Upper lobe of right lung (tissue), 1 donor: ENCODE data around the gene CT83. TPM values are rescaled to one million over a fixed set of nuclear protein-coding genes. Genes with fewer than 3 reads are reported as not detected.

ENCODE experiments used
- ATAC-seq: fragments of 200-7000 bp; cut with Tn5 transposase; one replicate; pipeline ENCODE4 v1.9.1; 2020; ENCODE audit warnings: mild to moderate bottlenecking, moderate library complexity
- DNase-seq: peaks from one replicate; pipeline ENCODE4 v3.0.0-alpha.2; 2020
- H3K27ac ChIP-seq: fragments of 200-600 bp; one replicate; pipeline ENCODE4 v1.8.0; 2022
- H3K27me3 ChIP-seq: fragments of 200-600 bp; one replicate; pipeline ENCODE4 v1.8.0; 2022; ENCODE audit warnings: mild to moderate bottlenecking
- H3K36me3 ChIP-seq: fragments of 200-600 bp; one replicate; pipeline ENCODE4 v1.8.0; 2022
- H3K4me1 ChIP-seq: fragments of 200-600 bp; one replicate; pipeline ENCODE4 v1.8.0; 2022
- H3K4me3 ChIP-seq: fragments of 200-600 bp; one replicate; pipeline ENCODE4 v1.8.0; 2022; ENCODE audit warnings: mild to moderate bottlenecking
- H3K9me3 ChIP-seq: fragments of 200-600 bp; one replicate; pipeline ENCODE4 v1.8.0; 2022
- intact Hi-C: fragments of 100-400 bp; cut with DNase I; formaldehyde crosslinking; loops from one replicate; pipeline ENCODE4 v1.11.0; 2022
- total RNA-seq: library from RNA; stranded (reverse); fragmentation: NEBNext Ultra II Directional; extraction: Animal tissue kit (Norgen Biotek cat#: 25700); gene quantifications from one replicate; pipeline ENCODE4 v1.2.1, GENCODE V29; 2021
- TF ChIP-seq, protein P1 (sequence below): fragments of 200-600 bp; IDR thresholded peaks from one replicate; pipeline ENCODE4 v1.8.0; 2022; ENCODE audit warnings: antibody characterized with exemption
- donor health status: DM: no; HTN: yes; CAD: no; lungs with severe emphysema.

The CT83 gene
- total RNA-seq, 1 donor from 2014 or later, result not detected

DNA sequence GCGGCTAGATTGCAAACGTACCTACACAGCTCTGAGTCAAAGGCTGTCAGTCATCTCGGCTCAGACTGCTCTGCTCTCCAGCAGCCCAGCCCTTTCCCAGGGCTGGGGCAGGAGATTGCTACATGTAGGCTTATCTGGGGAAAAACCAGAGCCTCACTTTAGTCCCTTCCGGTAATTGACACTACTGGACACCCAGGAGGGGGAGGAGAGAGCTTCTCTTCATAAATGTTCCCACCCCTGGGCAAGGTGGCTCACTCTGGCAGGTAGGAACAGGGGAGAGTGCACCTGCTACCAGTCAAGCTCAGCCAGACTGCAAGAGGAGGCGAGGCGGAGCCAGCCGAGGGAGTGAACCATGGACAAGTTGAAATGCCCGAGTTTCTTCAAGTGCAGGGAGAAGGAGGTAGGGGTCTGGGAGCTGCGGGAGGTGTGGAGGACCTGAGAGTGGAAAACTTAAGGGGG, 26.4 kb downstream of the CT83 start, which contains the start of gene SLC6A14:
Gene SLC6A14, plus strand, starts transcription at position 249 of the 459 bp plus-strand sequence. Its CDS starts 104 bp downstream, at position 353.
- intact Hi-C loops, result no loop called here
- TF ChIP-seq, protein P1, sequence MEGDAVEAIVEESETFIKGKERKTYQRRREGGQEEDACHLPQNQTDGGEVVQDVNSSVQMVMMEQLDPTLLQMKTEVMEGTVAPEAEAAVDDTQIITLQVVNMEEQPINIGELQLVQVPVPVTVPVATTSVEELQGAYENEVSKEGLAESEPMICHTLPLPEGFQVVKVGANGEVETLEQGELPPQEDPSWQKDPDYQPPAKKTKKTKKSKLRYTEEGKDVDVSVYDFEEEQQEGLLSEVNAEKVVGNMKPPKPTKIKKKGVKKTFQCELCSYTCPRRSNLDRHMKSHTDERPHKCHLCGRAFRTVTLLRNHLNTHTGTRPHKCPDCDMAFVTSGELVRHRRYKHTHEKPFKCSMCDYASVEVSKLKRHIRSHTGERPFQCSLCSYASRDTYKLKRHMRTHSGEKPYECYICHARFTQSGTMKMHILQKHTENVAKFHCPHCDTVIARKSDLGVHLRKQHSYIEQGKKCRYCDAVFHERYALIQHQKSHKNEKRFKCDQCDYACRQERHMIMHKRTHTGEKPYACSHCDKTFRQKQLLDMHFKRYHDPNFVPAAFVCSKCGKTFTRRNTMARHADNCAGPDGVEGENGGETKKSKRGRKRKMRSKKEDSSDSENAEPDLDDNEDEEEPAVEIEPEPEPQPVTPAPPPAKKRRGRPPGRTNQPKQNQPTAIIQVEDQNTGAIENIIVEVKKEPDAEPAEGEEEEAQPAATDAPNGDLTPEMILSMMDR, result no peak
- Histone ChIP-seq H3K4me3 (peak within 1 kb of the TSS; percentile 36), H3K9me3 (no peaks in the 10 kb centered on the region), H3K27me3 (no peaks in the 10 kb centered on the region), H3K27ac (no peak within 1 kb of the TSS), H3K36me3 (no peaks in the 10 kb centered on the region), H3K4me1 (no peaks in the 10 kb centered on the region)
- DNase-seq, result peak; percentile 78
- ATAC-seq, result peak; percentile 96

DNA sequence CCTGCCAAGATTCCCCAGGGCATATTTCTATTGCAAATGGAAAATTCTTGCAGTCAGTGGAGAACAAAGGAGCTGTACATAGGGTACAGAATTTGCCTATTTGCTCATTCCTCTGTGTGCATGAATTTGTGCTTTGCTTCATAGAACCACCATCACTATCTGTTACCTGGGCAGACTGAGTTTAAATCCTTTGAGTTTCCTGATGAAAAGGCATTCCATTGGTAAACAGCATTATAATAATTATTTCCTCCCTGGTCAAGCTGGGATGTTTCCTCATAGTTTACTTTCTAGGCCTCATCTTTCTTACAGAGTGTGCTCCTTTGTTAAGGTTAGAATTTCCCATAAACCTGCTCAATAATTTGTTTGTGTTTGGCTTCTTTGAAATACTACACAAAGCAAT, 27.2 kb downstream of the CT83 start:
- H3K9me3 ChIP-seq, result no peaks in the 10 kb centered on the region
- ATAC-seq (no peak), DNase-seq (no peak)
- TF ChIP-seq, protein P1, result no peak
- H3K27ac ChIP-seq, result no peak overlapping the region
- H3K4me1 ChIP-seq, result no peaks in the 10 kb centered on the region
- no peaks in the 10 kb centered on the region for H3K27me3 ChIP-seq
- H3K36me3 ChIP-seq, result no peaks in the 10 kb centered on the region
- intact Hi-C loops, result no loop called here
- no peak overlapping the region for H3K4me3 ChIP-seq

DNA sequence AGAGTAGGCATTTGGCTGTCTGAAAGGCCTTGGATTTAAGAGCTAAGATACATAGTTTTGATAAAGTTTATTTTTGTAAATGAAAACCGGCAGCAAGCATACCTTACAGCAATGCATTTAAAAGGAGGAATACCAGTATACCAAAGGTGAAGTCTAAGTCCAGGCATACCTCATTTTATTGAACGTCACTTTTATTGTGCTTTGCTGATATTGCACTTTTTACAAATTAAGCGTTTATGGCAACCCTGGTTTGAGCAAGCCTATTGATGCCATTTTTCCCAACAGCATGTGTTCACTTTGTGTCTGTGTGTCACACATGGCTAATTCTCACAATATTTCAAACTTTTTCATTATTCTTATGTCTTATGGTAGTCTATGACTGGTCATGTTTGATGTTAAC, 34.8 kb downstream of the CT83 start:
- no peaks in the 10 kb centered on the region for H3K27me3 ChIP-seq
- no peak for ATAC-seq
- DNase-seq, result no peak
- no peaks in the 10 kb centered on the region for H3K9me3 ChIP-seq
- intact Hi-C loops, result no loop called here
- H3K36me3 ChIP-seq, result no peaks in the 10 kb centered on the region
- H3K27ac ChIP-seq, result no peak overlapping the region
- H3K4me1 ChIP-seq, result no peaks in the 10 kb centered on the region
- H3K4me3 ChIP-seq, result no peak overlapping the region
- TF ChIP-seq, protein P1, result no peak

DNA sequence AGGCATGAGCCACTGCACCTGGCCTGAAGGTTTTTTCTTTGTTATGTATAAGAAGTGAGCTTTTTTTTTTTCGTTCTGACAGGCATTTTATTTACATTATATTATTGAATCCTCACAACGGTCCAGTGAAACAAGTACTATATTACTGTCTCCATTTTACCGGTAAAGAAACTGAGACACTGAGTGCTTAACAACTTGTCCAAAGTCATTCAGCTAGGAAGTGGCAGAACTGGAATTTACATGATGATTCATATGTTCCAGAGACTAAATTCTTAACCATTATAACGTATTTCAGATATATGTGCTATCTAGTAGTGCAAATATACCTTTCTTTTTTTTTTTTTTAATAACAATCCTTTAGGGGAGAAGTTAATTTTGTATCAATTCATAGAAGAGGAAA, 44.8 kb downstream of the CT83 start:
- intact Hi-C loops, result no loop called here
- Histone ChIP-seq H3K4me1 (no peaks in the 10 kb centered on the region), H3K27me3 (no peaks in the 10 kb centered on the region), H3K4me3 (no peak overlapping the region), H3K27ac (no peak overlapping the region), H3K9me3 (no peaks in the 10 kb centered on the region), H3K36me3 (no peaks in the 10 kb centered on the region)
- ATAC-seq (no peak), DNase-seq (no peak)
- TF ChIP-seq, protein P1, result no peak

DNA sequence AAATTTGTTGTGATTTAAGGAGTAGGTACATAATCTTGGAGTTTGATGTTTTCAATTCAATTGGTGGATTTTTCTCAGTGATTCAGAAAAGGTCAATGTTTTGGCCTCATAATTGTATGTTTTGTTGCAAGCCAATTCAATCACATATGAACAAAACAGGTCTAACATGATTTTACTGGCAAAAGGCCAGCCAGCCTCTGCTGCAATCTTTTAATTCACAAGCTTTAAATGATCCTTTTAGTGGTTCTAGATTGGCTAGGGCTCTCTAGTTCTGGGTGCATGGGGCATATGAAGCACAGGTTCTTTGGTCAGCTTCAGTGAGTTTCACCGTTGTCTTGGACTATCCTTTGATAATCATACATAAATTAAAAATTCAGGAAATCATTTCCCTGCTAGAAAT, 45.6 kb downstream of the CT83 start:
- DNase-seq (no peak), ATAC-seq (no peak)
- H3K4me3 ChIP-seq, result no peak overlapping the region
- TF ChIP-seq, protein P1, result no peak
- no peaks in the 10 kb centered on the region for H3K9me3 ChIP-seq
- no peak overlapping the region for H3K27ac ChIP-seq
- H3K36me3 ChIP-seq, result no peaks in the 10 kb centered on the region
- H3K27me3 ChIP-seq, result no peaks in the 10 kb centered on the region
- intact Hi-C loops, result no loop called here
- H3K4me1 ChIP-seq, result no peaks in the 10 kb centered on the region

DNA sequence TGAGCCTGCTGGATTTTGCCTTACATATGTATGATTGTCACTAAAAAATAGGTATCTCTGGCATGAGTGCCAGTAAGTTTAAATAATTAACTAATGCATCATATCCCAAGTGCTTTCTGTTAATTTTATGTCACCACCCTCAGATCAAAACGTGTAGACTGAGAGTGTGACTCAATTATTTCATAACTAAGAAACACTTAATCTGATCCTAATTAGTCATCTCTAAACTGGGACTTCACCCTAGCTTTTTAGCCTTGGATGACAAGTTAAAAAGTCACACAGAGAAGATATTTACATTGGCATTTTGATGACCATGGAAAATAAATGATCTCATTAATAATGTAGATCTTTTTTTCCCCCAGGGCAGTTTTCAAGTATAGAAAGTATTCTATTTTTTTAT, 49.5 kb downstream of the CT83 start:
- DNase-seq (no peak), ATAC-seq (no peak)
- intact Hi-C loops, result no loop called here
- Histone ChIP-seq H3K9me3 (no peaks in the 10 kb centered on the region), H3K27me3 (no peaks in the 10 kb centered on the region), H3K4me1 (no peaks in the 10 kb centered on the region), H3K36me3 (no peaks in the 10 kb centered on the region), H3K27ac (no peak overlapping the region), H3K4me3 (no peak overlapping the region)
- TF ChIP-seq, protein P1, result no peak
